Breast epithelium (tissue), 4 donors: Measurements from ENCODE around the gene FRMD5. TPM values are rescaled to one million over a fixed set of nuclear protein-coding genes. Genes with fewer than 3 reads are reported as not detected.

Experiments used
- DNase-seq, 2 donors: peaks; one replicate each; pipeline ENCODE4 v3.0.0-alpha.2; 2019; ENCODE audit warnings: low spot score in 2 of 2
- H3K27ac ChIP-seq, 2 donors: fragments of 200-600 bp; sonication (generic) in 1 of 2; one replicate each; pipeline ENCODE4 v1.5.1; 2016 to 2019; ENCODE audit warnings: mild to moderate bottlenecking in 1 of 2
- H3K27me3 ChIP-seq, 2 donors: fragments of 200-600 bp; sonication (generic) in 1 of 2; one replicate each; pipeline versions ENCODE4 v1.5.1 to v1.6.0; 2017 to 2019; ENCODE audit warnings: control low read depth in 1 of 2, mild to moderate bottlenecking in 1 of 2
- H3K36me3 ChIP-seq: fragments of 200-600 bp; one replicate; pipeline ENCODE4 v1.5.1; 2019
- H3K4me1 ChIP-seq, 2 donors: fragments of 200-600 bp; sonication (generic); one replicate each; pipeline ENCODE4 v1.5.1; 2016 to 2019; ENCODE audit warnings: control low read depth in 1 of 2
- H3K4me3 ChIP-seq, 3 donors: fragments of 200-600 bp; sonication (generic); 1 replicate in 2 of 3; 2 replicates in 1 of 3; pipeline ENCODE4 v1.5.1; 2016 to 2019; ENCODE audit warnings: mild to moderate bottlenecking in 3 of 3, moderate library complexity in 2 of 3
- H3K9me3 ChIP-seq, 2 donors: fragments of 200-600 bp; sonication (generic) in 1 of 2; one replicate each; pipeline ENCODE4 v1.5.1; 2016 to 2019; ENCODE audit warnings: control low read depth in 1 of 2
- POLR2A ChIP-seq: fragments of 450-650 bp; IDR thresholded peaks from one replicate; pipeline ENCODE4 v1.6.1; 2016; ENCODE audit warnings: antibody characterized with exemption, mild to moderate bottlenecking, moderate library complexity
- POLR2AphosphoS5 ChIP-seq, 3 donors: sonication (generic); formaldehyde crosslinking; IDR thresholded peaks; one replicate each; pipeline ENCODE4 v1.6.1; 2017; ENCODE audit warnings: antibody characterized with exemption in 3 of 3
- intact Hi-C: fragments of 100-400 bp; cut with DNase I; formaldehyde crosslinking; loops from one replicate; pipeline ENCODE4 v1.15.1; 2023; ENCODE audit warnings: low total_unique reads
- total RNA-seq, 3 donors: library from RNA; depleted of rRNA; stranded (reverse); fragments of >200 nt; gene quantifications; one replicate each; pipeline ENCODE4 v1.1.0, GENCODE V29; 2016
- TF ChIP-seq, protein P1 (sequence below), 3 donors: fragments of 450-650 bp; IDR thresholded peaks; one replicate each; pipeline ENCODE4 v1.5.1; 2016 to 2017; ENCODE audit warnings: antibody characterized with exemption in 3 of 3, mild to moderate bottlenecking in 3 of 3, moderate library complexity in 3 of 3

FRMD5 gene
- total RNA-seq, 3 donors from 2014 or later, result 0.66 to 1.6 TPM; not detected in 1

DNA sequence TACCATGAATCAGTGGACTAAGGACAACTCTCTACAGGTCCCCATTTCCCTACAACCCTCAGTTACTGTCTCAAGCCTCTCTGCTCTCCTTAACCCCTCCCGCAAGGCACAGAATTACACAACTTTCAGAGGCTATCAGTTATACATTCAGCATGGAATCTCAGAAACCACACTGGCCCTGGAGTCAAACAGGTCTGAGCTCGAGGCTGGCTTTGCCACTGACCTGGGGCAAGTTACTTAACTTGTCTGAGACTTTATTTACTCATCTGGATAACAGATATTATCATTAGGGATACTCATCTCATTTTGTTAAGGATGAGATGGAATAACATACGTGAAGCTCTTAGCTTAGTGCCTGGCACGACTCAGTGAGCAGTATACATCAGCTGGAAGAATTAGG, 273.1 kb downstream of the FRMD5 start:
- Histone ChIP-seq H3K36me3 (no peaks in the 10 kb centered on the region), H3K4me1 (no peaks in the 10 kb centered on the region), H3K4me3 (no peak overlapping the region), H3K27ac (no peak overlapping the region), H3K9me3 (no peaks in the 10 kb centered on the region), H3K27me3 (no peaks in the 10 kb centered on the region)
- no peak for DNase-seq
- TF ChIP-seq, protein P1, sequence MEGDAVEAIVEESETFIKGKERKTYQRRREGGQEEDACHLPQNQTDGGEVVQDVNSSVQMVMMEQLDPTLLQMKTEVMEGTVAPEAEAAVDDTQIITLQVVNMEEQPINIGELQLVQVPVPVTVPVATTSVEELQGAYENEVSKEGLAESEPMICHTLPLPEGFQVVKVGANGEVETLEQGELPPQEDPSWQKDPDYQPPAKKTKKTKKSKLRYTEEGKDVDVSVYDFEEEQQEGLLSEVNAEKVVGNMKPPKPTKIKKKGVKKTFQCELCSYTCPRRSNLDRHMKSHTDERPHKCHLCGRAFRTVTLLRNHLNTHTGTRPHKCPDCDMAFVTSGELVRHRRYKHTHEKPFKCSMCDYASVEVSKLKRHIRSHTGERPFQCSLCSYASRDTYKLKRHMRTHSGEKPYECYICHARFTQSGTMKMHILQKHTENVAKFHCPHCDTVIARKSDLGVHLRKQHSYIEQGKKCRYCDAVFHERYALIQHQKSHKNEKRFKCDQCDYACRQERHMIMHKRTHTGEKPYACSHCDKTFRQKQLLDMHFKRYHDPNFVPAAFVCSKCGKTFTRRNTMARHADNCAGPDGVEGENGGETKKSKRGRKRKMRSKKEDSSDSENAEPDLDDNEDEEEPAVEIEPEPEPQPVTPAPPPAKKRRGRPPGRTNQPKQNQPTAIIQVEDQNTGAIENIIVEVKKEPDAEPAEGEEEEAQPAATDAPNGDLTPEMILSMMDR (IDR thresholded peaks at IDR 0.05), result no peak
- TF ChIP-seq POLR2A (no peak), POLR2AphosphoS5 (IDR thresholded peaks at IDR 0.05) (no peak)
- intact Hi-C loops, result no loop called here

DNA sequence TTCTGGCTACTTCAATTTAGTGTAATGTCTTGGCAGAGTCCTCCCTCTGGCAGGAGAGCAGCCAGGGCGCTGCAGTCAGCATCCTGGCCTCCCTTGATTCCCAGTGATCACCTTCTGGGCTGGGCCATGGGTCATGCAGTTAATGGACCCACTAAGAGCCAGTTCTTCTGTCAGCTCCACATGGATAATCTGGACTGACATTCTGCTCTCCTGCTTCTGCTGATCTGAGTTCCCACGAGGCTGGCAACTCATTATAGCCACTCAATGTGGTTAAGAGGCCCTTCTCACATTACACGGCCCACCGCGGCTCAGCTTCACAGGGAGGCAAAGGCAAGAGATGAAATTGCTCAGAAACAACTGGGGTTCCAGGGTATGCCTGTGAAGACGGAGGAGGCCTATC, 274.3 kb downstream of the FRMD5 start:
- no peaks in the 10 kb centered on the region for H3K4me1 ChIP-seq
- no peaks in the 10 kb centered on the region for H3K36me3 ChIP-seq
- no peaks in the 10 kb centered on the region for H3K27me3 ChIP-seq
- TF ChIP-seq, protein P1 (IDR thresholded peaks at IDR 0.05), result no peak
- no peak for TF ChIP-seq POLR2A
- TF ChIP-seq POLR2AphosphoS5 (IDR thresholded peaks at IDR 0.05), result no peak
- no peak overlapping the region for H3K4me3 ChIP-seq
- no peaks in the 10 kb centered on the region for H3K9me3 ChIP-seq
- H3K27ac ChIP-seq, result no peak overlapping the region
- intact Hi-C loops, result no loop called here
- DNase-seq, result no peak

DNA sequence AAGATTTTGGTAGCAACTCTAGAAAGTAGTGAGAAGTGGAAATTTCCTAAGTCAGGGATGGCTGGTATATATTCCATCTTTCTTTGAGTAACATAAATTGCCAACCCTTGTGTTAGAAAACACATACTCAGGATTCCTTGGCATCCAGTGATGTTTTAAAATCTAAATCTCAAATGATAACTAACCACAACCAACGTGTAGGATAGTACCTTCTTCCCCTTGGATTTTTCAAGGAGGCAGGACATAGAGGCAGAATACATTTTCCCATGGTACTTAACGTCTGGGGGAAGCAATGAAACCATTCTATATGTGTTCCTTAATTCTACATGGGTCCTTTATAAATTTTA, 274.8 kb downstream of the FRMD5 start:
- H3K27me3 ChIP-seq, result no peaks in the 10 kb centered on the region
- no peak overlapping the region for H3K4me3 ChIP-seq
- H3K9me3 ChIP-seq, result no peaks in the 10 kb centered on the region
- no peak overlapping the region for H3K27ac ChIP-seq
- no peak for DNase-seq
- TF ChIP-seq POLR2A (no peak), POLR2AphosphoS5 (IDR thresholded peaks at IDR 0.05) (no peak)
- TF ChIP-seq, protein P1 (IDR thresholded peaks at IDR 0.05), result no peak
- intact Hi-C loops, result no loop called here
- H3K36me3 ChIP-seq, result no peaks in the 10 kb centered on the region
- no peaks in the 10 kb centered on the region for H3K4me1 ChIP-seq

DNA sequence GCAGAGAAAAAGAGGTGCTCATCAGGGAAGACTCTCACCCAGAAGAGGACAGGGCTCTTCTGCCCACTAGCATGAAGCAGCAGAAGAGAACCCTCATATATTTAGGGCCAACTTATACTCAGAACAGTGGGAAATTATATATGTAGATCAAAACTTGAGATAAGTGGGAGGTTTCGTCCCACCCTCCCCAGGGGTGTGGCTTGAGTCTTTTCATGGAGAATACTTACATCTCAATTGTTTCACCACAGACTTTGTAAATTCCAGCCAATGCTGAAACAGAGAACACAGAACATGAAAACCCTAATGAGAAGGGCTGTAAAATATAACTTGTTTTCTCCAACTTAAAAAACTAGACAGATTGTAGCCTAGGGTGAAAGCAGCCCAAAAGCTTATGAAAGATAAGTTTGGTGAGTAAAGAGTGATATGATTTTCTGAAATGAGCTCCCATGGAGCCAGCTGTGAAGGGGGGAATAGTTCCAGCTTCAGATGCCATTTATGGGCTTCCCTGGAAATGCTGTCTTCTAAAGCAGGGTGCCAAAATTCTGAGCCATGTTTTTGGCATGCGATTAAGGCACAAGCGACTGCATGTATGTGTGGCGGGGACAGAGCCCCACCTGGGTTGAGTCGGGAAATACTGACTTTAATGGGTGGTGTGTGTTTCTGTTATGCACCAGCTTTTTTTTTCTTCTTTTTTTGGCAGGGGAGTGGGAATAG, 275.4 kb downstream of the FRMD5 start:
- Histone ChIP-seq H3K27ac (peak overlapping the region in 1 of 2 donors; percentile 25), H3K4me1 (no peaks in the 10 kb centered on the region), H3K4me3 (no peak overlapping the region), H3K27me3 (no peaks in the 10 kb centered on the region), H3K9me3 (no peaks in the 10 kb centered on the region), H3K36me3 (no peaks in the 10 kb centered on the region)
- intact Hi-C loops, result no loop called here
- no peak for DNase-seq
- TF ChIP-seq POLR2AphosphoS5 (IDR thresholded peaks at IDR 0.05) (no peak), POLR2A (no peak)
- TF ChIP-seq, protein P1 (IDR thresholded peaks at IDR 0.05), result no peak

DNA sequence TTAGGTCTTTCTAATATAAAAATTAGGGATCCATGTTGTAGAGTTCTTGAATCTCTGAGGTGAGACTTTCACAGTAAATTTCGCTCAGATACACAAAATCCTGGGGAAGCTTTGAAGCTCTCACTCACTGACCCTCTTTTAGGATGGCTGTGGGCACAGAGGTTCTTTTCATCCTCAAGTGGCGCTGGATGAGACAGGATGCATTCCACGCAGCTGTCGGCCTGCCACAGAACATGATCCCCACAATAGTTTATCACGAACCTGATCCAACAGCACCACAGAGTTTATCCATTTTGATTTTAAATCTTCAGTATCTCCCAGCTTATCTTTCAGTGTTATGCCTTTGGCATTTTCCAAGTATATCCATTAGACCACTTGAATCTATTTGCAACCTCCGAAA, 276.4 kb downstream of the FRMD5 start:
- Histone ChIP-seq H3K36me3 (no peaks in the 10 kb centered on the region), H3K4me1 (no peaks in the 10 kb centered on the region), H3K9me3 (no peaks in the 10 kb centered on the region), H3K4me3 (no peak overlapping the region), H3K27me3 (no peaks in the 10 kb centered on the region), H3K27ac (no peak overlapping the region)
- intact Hi-C loops, result no loop called here
- no peak for TF ChIP-seq POLR2A
- no peak for TF ChIP-seq POLR2AphosphoS5 (IDR thresholded peaks at IDR 0.05)
- TF ChIP-seq, protein P1 (IDR thresholded peaks at IDR 0.05), result no peak
- no peak for DNase-seq
